OCI-LY3 (cell line): ENCODE measurements around the gene HELLS.

Experiments
- CTCF ChIP-seq: fragments of 200-600, 300-600 bp; sonication (generic); IDR thresholded peaks from 2 replicates; pipeline ENCODE4 v1.5.1; 2014; ENCODE audit warnings: antibody characterized with exemption, low read length, low read depth
- EZH2phosphoT487 ChIP-seq: fragments of 200-600 bp; shearing (Covaris generic); IDR thresholded peaks from 2 replicates; pipeline ENCODE4 v1.6.1; 2018; ENCODE audit warnings: antibody characterized with exemption, mixed run types, low read depth

- no peak for TF ChIP-seq CTCF
- TF ChIP-seq EZH2phosphoT487 = no peak
Measured at GRCh38 chr10:94578790-94579189, 33.2 kb downstream of the HELLS start.
